ENCODE measurements around the gene NES.

NES gene

DNA sequence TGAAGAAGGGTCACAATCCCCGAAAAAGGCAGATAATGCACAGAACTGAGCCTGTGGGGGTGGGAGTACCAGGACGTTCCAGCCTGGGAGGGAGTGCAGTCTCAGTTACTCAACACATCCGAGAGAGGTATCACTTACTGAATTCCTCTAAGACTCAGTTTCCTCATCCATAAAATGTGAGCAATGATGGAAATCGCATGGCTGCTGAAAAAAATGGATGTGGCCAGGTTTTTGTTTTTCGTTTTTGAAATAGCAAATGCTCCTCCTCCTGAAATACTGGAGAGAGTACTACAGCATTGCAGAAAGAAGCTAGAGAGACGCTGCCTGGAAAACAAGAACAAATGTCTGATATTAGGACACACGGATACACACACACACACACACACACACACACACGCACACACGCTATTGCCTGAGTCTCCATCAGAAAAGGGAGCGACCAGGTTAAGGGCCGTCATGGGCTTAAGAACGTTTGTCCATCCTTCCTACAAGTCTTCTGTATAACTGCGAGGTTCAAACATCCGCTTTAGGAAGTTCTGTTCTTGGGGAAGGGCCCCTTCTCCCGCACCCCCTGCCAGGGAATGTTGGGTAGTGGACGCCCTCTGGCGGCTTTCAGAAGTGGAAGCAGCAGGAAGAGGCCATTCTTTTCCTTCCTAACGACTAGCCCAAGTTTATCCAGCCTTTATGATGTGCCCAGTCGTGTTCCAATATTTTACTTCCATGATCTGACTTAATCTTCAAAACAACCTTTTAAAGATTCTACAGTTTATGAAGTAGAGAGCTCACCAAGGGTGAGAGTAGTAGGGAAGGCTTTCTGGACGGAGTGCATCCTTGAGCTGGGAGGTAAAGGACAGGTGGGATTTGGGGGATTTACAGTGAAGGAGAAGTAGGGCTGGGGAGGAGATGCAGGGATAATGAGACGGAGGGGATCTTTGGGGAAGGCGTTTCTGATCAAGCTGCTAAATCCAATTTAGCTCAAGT lies 699 bp upstream of the NES start:
- no peak for DNase-seq

DNA sequence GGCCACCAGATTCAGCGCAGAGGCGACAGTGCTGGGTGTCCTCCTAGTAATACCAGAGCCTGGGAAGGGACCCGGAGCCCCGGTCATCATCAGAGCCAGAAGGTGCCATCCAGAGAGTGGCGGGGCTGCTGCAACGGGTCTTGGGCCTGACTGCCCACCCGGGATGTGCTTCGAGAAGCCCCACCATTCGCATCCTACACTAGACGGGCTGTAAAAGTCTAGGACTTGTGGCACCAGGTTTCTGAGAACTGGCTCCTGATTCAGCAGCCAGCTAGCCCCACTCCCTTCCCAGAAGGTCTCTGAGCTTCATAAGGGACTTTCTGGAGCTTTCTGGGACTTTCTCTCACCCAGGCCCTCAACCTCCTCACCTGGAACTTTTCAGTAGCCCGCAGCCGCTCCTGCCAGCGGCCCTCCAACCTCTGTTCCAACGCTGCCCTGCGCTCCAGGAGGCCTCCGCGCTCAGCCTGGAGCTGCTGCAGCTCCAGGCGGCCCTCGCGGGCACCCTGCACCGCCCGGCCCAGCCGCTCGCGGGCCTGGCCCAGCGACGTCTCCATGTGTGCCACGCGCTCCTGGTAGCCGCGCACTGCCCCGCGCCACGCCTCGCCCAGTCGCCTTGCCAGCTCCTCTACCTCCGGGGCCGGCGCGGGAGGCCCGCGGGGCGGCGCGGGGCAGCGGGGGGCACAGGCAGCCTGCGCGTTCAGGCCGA lies 940 bp downstream of the NES start:
- DNase-seq: no peak

DNA sequence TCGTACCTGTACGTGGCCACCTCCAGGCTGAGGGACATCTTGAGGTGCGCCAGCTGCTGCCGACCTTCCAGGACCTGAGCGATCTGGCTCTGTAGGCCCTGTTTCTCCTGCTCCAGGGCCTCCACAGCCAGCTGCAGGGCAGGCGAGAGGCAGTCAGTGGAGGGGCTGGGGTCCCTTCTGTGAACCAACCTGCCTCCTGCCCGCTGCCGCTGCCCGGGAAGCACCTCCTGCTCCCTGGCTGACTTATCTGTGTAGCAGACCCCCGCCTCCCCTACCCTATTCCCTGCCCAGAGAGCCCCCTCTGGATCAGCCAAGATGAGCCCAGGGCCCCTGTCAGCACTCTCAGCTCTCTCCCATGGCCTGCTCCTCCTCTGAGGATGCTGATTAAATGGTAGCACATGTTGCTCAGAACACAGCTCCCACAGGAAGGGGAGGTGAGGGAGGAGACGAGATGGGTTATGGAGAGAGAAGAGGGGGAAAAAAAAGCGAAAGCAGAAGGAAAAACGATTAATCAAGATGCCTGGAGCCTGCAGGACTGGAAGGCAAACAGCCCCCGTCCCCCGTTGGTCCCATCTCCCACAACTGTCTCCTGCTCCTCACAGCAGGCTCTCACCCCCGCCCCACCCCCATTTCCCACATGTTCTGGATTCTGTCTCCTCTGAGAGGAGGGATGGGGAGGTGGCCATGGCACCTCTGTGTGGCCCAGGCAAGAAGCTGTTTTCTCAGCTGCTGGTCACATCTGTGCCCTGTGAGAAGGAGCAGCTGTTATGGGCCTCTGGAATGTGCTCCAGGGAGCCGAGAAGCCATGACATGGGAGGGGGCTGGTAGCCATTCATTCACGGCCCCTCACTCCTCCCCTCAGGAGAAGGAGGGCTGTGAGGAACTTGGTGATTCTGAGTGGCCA lies 1.7 kb downstream of the NES start:
- no peak for DNase-seq

DNA sequence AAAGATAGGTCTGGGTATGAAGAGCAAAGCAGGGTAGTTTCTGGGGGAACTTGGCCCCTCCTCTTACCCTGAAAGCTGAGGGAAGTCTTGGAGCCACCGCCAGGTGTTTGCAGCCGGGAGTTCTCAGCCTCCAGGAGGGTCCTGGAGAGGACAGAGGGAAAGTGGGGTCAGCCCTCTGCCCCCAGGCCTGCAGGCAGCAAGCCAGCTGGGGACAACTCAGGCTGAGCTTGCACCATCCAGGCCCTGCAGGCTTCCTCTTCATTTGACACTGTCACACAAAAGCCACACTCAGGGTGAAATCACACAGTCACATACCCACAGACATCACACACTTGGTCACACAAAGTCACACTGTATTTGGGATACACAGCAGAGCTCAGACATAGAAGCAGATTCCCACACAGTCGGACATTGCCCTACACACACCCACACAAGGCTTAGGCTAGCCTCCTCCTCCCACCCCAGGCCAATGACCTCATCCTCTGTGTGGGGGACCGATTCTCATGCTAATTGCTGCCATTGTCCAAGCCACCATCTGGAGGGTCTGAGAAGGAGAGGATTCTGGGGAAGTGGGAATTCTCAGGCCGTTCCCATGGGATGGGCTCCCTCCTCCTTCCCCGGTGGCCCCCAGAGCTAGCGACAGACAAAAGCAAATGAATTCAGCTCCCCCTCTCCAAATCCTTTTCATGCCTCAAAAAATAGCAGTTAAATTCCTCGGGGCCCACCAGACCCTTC lies 3.7 kb downstream of the NES start:
- no peak for DNase-seq

DNA sequence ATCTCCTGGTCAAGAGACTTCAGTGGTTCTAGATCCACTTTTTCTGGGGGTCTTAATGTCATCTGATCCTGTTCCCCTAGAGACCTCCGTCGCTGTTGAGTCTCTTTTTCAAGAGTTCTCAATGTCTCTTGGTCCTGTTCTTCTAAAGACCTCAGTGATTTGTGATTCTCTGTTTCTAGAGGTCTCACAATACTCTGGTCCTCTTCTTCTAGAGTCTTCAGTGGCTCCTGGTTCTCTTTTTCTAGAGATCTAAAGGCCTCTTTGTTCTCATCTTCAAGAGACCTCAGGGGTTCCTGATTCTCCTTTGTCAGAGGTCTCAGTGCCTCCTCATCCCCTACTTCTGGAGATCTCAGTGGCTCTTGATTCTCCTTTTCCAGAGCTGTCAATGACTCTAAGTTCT lies 5.4 kb downstream of the NES start:
- DNase-seq: no peak

DNA sequence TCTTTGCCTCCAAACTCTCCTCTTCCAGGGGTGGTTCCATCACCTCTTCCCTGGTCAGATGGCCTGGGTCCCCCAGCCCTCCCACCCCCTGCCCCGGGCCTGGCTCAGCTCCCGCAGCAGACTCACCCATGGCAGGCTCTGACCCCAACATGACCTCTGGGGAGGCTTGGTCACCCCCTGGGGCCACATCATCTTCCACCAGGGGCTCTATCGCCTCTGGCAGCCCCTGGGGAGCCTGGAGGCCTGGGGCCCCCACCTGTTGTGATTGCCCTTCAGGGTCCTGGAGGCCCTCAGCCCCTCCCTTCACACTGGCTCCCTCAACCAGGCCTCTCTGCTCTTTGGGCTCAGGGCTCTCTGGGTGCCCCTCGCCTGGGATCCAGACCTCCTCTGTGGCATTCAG lies 6.4 kb downstream of the NES start:
- DNase-seq: no peak

DNA sequence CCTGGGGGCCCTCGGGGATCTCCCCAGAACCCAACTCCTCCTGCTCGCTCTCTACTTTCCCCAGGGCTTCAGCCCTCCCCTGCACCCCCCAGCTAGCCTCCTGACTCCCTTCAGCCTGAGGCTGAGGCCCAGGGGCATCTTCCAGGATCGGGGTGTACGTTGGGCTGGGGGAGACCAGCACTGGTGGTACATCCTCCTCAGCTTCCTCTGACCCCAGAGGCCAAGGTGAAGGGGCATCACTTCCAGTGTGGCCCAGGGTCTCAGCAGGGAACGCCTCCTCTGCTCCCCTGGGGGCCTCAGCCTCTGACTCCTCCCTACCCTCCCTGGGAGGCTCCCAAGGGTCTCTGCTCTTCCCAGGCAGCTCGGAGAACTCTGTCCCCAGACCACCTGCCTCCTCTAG lies 6.8 kb downstream of the NES start:
- DNase-seq: no peak

DNA sequence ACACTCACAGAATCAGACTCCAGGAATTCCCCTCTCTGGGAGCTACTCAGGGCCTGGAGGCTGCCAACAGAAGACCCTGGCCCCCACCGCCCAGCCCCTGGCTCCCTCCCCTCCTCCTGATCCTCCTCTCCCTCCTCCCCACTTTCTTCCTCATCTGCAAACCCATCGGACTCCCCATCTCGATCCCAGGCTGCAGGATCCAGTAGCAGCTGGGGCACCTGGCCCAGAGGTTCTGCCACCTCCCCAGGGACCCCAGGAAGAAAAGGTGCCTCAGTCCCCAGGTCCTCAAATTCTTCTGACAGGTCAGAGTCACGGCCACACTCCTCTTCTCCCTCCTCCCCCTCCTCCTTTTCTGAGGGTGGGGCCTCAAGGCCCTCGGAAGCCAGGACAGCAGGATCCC lies 7.4 kb downstream of the NES start:
- DNase-seq: no peak

DNA sequence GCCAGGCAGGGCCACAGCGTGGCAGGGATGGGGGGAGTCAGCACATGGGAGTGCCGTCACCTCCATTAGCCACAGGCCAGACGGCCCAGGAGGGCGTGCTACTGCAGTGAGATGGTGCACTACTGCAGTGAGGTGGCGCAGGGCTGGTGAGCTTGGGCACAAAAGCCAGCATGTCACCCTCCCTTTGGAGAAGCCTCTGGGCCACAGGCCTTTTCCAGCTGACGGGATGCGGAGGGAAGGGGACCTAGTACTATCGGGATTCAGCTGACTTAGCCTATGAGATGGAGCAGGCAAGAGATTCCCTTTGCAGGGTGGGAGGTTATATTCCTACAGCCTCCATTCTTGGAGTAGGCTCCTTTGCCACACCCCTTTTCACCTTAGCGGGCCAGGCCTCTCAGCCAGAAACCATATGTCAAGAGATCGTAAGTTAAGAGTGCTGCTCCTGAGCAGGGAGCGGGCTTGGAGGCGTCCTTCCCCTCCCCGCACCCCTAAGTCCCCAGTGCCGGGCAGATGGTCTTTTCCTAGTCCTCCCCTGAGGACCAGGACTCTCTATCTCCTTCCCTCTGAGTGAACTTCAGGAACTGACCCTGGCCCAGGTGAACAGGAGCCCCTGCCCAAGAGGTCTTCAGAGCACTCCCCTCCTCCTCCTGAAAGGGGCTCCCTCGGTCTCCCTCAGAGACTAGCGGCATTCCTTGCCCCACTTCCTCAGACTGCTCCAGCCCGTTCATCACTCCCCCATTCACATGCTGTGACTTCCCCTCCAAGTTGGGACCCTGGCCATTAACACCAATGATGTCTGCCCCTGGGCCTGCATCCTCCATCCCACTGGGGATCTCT lies 8.2 kb downstream of the NES start:
- DNase-seq: no peak

DNA sequence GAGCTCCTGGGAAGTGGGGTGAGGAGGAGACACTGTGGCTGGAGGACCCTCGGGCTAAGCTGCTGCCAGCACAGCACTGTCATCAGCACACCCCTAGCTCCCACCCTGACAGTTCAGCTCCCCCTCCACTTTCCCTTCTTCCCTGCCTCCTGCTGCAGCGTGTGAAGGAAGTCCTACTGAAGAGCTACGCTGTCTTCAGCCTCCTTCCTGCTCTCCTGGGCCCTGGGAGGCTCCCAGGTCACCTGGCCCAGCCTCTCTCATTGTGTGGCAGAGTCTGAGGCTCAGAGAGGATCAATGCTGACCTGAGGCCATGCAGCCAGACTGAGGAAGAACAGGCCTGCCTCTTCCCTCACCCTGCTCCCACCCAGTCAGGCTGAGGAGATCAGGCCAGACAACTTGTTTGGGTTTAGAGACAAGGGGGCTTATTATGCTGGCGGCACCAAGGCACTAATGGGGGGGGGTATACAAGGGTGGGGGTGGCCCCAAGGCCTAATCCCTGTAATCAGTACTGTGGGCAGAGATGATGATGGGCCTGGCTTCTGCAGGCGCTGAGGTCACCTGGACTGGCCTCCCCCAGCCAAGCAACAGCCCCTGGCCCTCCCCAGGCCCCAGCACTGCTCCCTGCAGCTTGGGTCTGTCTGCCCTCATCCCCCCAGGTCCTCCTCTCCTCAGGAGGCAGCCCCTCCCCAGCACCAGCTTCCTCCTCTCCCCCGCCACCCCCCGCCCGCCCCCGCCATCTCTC lies 9.1 kb downstream of the NES start:
- no peak for DNase-seq

DNA sequence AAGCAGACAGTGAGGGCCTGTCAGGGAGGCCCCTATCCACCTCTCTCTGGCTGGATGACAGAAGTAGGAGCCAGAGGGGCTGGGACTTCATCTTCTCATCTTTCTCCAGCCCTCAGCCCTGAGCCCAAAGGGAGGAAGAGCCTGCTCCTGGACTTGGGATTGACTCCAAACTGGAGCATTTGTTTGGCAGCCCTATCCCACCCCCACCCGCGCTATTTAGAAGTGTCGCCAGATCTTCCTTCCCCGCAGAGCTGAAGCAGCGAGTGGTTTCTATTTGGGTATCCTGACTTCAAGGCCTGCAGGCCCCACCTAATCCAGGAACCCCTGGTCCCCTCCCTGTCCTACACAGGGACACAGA lies 9.6 kb downstream of the NES start:
- DNase-seq: no peak

DNA sequence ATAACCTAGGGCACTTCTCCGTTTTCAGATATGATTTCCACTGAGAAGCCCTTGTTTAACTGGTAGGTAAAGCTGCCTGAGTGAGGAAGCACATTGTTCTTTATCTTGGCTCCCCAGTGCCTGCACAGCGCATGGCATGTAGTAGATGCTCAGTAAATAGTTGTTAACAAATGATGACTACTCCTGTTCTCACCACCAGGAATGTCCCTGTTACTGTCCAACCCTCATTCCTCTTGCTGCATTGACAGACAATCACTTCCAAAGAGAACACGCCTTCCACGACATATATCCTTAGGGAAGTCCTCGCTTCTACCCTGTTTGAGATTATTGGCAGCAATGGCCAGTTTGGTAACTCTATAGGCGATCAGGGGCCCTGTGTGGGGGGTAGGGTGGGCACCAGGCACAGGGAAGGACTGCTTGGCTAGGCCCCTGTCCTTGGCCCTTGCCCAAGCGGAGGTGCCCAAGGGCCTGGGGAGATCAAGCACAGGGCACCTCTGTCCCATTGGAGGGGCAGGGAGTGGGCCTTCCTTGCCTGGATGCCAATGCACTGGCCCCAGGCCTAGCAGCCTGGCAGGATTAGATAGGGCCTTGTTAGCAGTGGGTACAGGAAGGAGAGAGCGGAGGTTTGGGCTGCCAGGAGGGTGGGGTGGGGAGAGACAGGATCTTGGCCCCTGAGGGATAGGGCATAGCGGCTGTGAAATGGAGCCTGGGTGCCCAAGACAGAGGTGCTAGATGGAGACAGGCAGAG lies 10.2 kb downstream of the NES start:
- DNase-seq: no peak

DNA sequence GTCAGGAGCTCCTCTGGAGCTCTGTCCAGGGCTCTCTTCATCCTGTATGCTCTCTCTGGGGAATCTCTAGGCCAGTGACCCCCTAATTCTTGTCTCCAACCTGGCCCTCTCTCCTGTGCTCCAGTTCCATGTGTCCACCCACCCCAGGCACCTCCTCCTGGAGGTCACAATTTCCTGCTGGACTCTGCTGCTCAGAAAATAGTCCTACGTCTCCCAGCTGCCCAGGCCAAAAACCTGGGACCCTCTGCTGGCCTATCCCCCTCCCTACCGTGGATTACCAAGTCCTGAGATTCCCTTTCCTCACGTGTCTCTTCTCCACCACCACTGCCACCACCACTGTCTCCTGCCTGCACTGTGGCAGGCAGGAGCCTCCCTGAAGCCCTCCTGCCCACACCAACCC lies 11.7 kb downstream of the NES start:
- no peak for DNase-seq

DNA sequence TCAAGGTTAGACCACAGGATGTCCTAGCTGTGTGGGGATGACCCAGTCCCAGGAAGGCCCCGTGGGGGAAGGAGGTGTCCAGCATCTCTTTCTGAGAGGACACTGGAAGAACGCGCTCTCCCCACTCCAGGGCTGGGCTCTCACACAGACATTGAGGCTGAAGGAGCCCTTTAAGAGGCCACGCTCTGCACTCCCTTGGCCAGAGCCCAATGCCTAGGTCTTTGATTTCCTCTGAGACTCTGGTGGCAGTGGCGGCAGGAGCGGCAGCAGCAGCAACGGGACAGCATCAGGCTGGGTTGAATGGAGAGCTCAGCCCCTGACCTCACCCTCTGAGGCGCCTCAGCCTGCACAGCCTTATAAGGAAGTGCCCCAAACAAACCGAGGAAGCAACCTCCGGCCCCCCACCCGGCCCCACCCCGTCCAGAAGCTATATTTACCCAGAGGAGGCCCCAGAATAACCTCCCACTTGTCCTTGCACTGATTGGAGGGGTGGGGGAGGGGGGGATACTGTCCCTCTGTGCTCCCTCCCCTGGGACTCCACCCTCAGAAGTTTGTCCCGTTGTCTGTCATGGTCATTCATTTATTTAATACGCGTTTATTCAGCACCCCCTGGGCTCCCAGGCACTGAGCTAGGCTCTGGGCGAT lies 12.3 kb downstream of the NES start:
- no peak for DNase-seq

DNA sequence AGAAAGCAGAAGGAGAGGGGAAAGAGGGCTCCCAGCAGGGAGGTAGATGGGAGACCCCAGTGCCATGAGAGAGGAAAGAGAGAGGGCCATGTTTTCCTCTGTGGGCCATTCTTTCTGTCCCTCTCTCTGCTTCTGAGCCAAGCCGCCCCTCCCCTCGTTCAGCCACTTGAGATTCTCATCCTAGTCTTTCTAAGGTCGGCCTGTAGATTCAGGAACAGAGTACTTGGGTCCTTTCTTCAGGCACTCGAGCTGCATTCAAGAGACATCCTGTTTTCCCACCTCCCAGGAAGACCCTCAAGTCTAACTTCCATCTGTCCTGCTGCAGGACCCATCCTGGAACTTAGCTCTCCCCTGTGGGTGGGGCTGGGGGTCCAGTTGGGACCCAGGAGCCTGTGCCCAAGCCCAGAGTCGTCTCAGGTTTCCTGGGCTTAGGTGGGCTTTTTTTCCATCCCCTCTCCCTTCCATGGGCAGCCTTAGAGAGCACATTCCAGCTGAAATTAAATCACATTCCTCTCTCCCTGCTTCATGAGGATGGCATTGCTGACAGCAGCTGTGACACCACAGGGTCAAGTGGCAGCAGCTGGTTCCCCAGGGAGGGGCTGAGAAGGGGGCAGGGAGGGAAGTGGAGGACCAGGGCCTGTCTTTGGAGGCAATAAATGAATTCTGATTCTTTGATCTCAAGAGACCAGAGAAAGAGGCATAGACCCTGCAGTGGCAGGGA lies 13.0 kb downstream of the NES start:
- DNase-seq: no peak

DNA sequence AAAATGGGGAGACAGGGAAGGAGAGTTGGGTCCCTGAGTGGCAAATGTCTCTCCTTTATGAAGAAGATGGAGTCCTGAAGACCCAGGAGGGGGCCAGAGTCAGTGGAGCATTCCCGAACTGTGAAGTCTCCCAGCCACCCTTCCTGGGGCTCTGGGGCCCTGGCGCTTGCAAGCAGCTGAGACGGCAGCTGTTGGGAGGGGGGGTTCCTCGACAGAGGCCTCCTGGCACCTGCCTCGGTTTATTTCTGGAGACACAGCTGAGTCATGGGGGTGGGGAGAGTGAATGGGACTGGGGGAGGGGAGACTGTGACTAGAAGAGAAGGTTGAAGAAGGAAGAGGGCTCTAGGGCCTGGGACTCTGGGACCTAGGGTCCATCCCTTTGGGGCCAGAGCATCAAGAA lies 14.0 kb downstream of the NES start:
- DNase-seq: no peak

DNA sequence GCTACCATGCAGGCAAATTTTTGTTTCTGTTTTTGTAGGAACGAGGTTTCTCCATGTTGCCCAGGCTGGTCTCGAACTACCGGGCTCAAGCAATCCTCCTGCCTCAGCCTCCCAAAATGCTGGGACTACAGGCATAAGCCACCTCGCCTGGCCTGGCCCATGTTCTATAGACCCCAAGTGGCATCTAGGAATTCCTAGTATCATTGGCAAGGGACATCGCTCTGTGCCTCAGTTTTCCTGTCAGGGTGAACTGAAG lies 14.5 kb downstream of the NES start:
- DNase-seq: no peak

DNA sequence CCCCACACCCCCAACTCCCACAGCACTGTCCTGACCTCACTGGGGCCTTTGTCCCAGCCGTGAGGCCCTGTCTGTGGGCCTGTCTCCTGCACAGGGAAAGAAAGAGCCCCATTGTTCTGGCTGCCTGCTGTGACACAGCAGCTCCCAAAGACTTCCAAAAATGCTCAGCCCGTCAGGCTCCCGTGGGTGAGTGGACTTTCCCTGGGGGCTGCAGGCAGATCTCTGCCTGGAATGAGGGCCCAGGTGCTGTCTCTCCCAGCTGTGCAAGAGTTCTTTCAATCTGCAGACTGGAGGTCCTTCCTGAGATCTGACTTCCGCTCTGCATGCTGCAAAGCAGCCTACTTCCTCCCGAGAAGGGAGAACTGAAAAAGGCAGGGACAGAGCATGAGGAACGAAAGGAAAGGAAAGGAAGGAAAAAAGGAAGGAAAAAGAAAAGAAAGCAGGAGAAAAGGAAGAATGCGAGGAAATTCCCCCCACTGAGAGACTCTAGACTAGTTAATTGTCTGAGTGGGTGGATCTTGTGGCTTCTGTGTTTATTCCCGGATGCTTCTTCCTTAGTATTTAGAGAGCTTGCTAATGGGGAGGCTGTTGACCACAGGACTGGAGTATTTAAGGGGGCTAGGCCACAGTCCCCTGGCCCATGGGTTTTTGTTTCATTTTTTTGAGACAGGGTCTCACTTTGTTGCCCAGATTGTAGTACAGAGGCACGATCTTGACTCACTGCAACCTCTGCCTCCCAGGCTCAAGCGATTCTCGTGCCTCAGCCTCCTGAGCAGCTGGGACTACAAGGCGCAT lies 15.0 kb downstream of the NES start:
- DNase-seq: no peak

DNA sequence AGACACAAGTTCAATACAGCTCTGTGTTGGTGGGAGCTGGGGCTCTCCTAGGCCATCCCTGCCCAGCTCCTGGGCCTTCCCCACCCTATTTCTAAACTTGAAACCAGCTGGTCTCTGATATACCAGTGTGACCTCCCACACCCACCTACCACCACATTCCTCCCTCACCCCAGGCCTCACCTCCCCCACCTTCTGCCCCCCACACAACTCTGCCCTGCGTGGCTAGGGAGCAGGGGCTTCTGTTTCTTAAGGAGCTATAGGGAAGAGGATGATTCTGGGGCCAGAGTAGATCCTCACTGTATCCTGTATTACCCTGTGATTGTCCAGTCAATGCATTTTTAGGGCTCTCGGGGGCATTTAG lies 16.5 kb downstream of the NES start:
- no peak for DNase-seq

All from activated CD8-positive, alpha-beta memory T cell treated with anti-CD3 and anti-CD28 coated beads, Interleukin-2, amount 50 U/mL, for 48 hours (primary cell).